Urinary bladder (tissue), 4 donors: ENCODE results near the gene CDC40. TPM values are rescaled to one million over a fixed set of nuclear protein-coding genes. Genes with fewer than 3 reads are reported as not detected.
A peak's percentile ranks its signal among the peaks of the same experiment; 100 is the strongest.

ENCODE experiments used
- DNase-seq: peaks from one replicate; pipeline ENCODE4 v3.0.0-alpha.2; 2015; ENCODE audit errors: extremely low spot score
- H3K27ac ChIP-seq: one replicate; pipeline ENCODE4 v1.5.1; 2013; ENCODE audit warnings: low read depth, mild to moderate bottlenecking, moderate library complexity
- H3K36me3 ChIP-seq: one replicate; pipeline ENCODE4 v1.6.1; 2013; ENCODE audit warnings: mild to moderate bottlenecking, moderate library complexity; ENCODE audit not compliant: insufficient read depth
- H3K4me1 ChIP-seq: one replicate; pipeline ENCODE4 v1.6.1; 2013; ENCODE audit warnings: mild to moderate bottlenecking, moderate library complexity; ENCODE audit not compliant: insufficient read depth
- H3K4me3 ChIP-seq: one replicate; pipeline ENCODE4 v1.5.1; 2013; ENCODE audit warnings: low read depth, low read length
- WGBS: extraction: QIAGEN DNeasy Blood & Tissue Kit; methylation state at CpG from one replicate; pipeline ENCODE4 v1.1.7; 2013; 5-methylcytosine and 5-hydroxymethylcytosine counted together
- polyA plus RNA-seq: library from polyadenylated mRNA; stranded (reverse); fragments of 200-250 nt; gene quantifications from one replicate; pipeline ENCODE4 v1.2.3, GENCODE V29; 2013
- total RNA-seq: library from RNA; depleted of rRNA; stranded (reverse); fragments of >200 nt; gene quantifications from one replicate; pipeline ENCODE4 v1.2.3, GENCODE V29; 2014
- donor health status: healthy with polysubstance abuse.
- donor health status: healthy.

CDC40 gene
- total RNA-seq (33.9 TPM), polyA plus RNA-seq (12.4 TPM)

- H3K27ac ChIP-seq: peak within 1 kb of the TSS; percentile 73
- peak within 1 kb of the TSS; percentile 77 for H3K4me3 ChIP-seq
- peaks cover 8% of the 10 kb centered on the region for H3K4me1 ChIP-seq
- no peaks in the 10 kb centered on the region for H3K36me3 ChIP-seq
- no peak for DNase-seq
- under 1% methylated on average over 28 of the region's 28 CpGs for WGBS
These were observed at the start of gene CDC40 for GRCh38 chr6:110180228-110181008. CDC40 (plus strand) TSS chr6:110180427; CDS start chr6:110180445, 18 bp downstream.

GRCh38 chr6:110137924-110138887 is 42.0 kb upstream of the CDC40 start:
- no peaks in the 10 kb centered on the region for H3K36me3 ChIP-seq
- WGBS: 98% methylated on average over 10 of the region's 10 CpGs
- H3K4me1 ChIP-seq: no peaks in the 10 kb centered on the region
- no peak overlapping the region for H3K4me3 ChIP-seq
- H3K27ac ChIP-seq: no peak overlapping the region
- no peak for DNase-seq

DNA sequence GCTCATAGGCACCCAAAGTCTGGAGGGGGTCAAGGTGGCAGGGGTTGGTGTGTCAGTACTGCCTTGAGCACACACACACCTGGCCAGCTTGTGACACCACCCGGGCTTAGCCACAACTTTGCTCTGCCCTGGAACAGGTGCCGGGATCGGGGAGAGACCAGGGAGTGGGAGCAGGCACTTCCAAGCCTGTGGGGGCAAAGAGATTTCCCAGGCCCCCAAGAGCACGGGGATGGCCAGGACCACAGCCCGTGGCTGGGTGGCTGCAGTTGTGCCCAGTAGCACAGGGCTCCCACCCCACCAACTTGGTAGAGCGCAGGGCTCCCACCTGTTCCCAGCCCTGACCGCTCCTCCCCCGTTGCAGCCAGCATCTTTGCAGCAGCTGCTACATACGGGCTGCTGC is 41.2 kb upstream of the CDC40 start:
- DNase-seq: no peak

DNA sequence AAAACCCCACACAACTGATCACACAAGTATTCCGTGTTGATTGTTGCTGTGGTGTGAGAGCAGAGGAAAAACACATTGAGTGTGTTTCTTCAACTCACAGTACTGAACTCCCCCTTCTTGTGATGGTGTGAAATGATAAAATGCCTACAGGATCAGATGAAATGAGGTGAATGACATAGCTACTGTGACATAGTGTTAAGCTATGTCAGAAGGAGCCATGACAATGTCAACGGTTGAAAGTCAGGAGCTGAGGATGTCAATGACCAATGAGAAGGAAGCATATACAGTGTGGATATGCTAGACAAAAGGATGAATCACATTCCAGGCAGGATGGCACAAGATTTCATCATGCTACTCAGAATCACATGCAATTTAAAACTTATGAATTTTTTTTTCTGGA is 39.6 kb upstream of the CDC40 start:
- H3K4me3 ChIP-seq: no peak overlapping the region
- 87% methylated on average over 2 of the region's 2 CpGs for WGBS

More for the DNA sequence above, 41.2 kb upstream of the CDC40 start:
- Histone ChIP-seq H3K27ac (no peak overlapping the region), H3K4me3 (no peak overlapping the region), H3K36me3 (no peaks in the 10 kb centered on the region), H3K4me1 (no peaks in the 10 kb centered on the region)
- 97% methylated on average over 9 of the region's 9 CpGs for WGBS

GRCh38 chr6:110147870-110148269 is 32.4 kb upstream of the CDC40 start:
- 84% methylated on average over 3 of the region's 3 CpGs for WGBS
- H3K27ac ChIP-seq: no peak overlapping the region
- H3K36me3 ChIP-seq: no peaks in the 10 kb centered on the region
- DNase-seq: no peak
- H3K4me1 ChIP-seq: no peaks in the 10 kb centered on the region
- H3K4me3 ChIP-seq: no peak overlapping the region

More for the DNA sequence above, 39.6 kb upstream of the CDC40 start:
- no peak overlapping the region for H3K27ac ChIP-seq
- no peak for DNase-seq
- no peaks in the 10 kb centered on the region for H3K4me1 ChIP-seq
- H3K36me3 ChIP-seq: no peaks in the 10 kb centered on the region

GRCh38 chr6:110158479-110158878 is 21.7 kb upstream of the CDC40 start:
- Histone ChIP-seq H3K27ac (no peak overlapping the region), H3K4me3 (no peak overlapping the region), H3K36me3 (no peaks in the 10 kb centered on the region), H3K4me1 (no peaks in the 10 kb centered on the region)
- WGBS: 96% methylated on average over 1 of the region's 1 CpG
- no peak for DNase-seq

- no peak overlapping the region for H3K27ac ChIP-seq
- no peak overlapping the region for H3K4me3 ChIP-seq
- H3K4me1 ChIP-seq: no peaks in the 10 kb centered on the region
- 92% methylated on average over 2 of the region's 2 CpGs for WGBS
- no peaks in the 10 kb centered on the region for H3K36me3 ChIP-seq
- DNase-seq: no peak
These were observed 10.1 kb upstream of the CDC40 start for GRCh38 chr6:110170081-110170480.

GRCh38 chr6:110173506-110174132 is 6.6 kb upstream of the CDC40 start:
- no peaks in the 10 kb centered on the region for H3K4me1 ChIP-seq
- no peak overlapping the region for H3K4me3 ChIP-seq
- WGBS: 81% methylated on average over 4 of the region's 4 CpGs
- no peak for DNase-seq
- H3K36me3 ChIP-seq: no peaks in the 10 kb centered on the region
- H3K27ac ChIP-seq: no peak overlapping the region

DNA sequence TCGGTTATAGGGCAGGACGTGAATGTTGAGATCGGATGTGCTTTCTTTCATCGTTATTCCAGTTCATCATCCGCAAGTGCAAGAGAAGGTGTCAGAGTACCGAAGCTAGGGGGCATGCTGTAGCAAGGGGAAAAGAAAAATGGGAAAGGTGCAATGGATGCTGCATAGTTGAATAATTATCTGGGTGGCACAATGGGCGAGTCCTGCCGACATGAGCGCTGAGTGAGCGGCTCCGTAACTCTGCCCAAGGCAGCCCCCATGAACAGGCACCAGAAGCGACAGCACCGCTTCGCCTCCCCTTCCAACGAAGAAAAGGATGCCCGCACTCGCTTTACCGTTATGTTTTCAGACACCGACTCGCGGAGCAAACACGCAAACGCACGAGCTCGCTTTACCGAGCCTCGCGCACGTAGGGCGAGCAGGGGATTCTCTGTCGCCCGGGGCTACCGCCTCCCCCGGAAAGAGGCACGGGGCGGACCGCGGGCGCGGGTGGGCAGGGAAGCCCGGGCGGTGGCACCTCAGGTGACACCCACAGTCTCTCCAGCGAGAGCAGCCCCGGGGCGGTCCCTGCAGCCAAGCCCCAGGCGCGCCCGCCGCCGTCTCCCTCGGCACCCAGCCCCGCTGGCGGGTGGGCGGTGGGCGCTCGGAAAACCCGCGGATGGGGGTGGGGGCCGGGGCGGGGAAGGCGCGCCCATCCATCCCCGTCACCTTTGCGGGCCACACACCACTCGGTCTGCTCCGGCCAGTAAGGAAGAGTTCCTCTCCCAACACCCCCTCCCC is 1.4 kb upstream of the CDC40 start:
- Histone ChIP-seq H3K4me1 (peaks cover 8% of the 10 kb centered on the region), H3K4me3 (peak overlapping the region; percentile 77), H3K36me3 (no peaks in the 10 kb centered on the region), H3K27ac (peak overlapping the region; percentile 46)
- under 1% methylated on average over 66 of the region's 66 CpGs for WGBS
- DNase-seq: no peak

- DNase-seq: peak; percentile 95
- no peaks in the 10 kb centered on the region for H3K36me3 ChIP-seq
- peaks cover 8% of the 10 kb centered on the region for H3K4me1 ChIP-seq
- under 1% methylated on average over 62 of the region's 62 CpGs for WGBS
- H3K4me3 ChIP-seq: peak within 1 kb of the TSS; percentile 77
- peak within 1 kb of the TSS; percentile 73 for H3K27ac ChIP-seq
These were observed 610 bp upstream of the CDC40 start, which contains the start of gene WASF1 for GRCh38 chr6:110179406-110180227. WASF1 (minus strand) TSS chr6:110179670; CDS start chr6:110127601, 52,069 bp downstream.

GRCh38 chr6:110181131-110182030 is 1.2 kb downstream of the CDC40 start:
- H3K27ac ChIP-seq: no peak overlapping the region
- DNase-seq: no peak
- peak overlapping the region; percentile 73 for H3K4me3 ChIP-seq
- H3K4me1 ChIP-seq: peaks cover 8% of the 10 kb centered on the region
- WGBS: 46% methylated on average over 6 of the region's 6 CpGs
- H3K36me3 ChIP-seq: no peaks in the 10 kb centered on the region
